Heart right ventricle (tissue), 16 donors: ENCODE results near the gene MRPS18C. TPM values are rescaled to one million over a fixed set of nuclear protein-coding genes. Genes with fewer than 3 reads are reported as not detected.

ENCODE experiments used
- ATAC-seq, 8 donors: fragments of 200-7000 bp; cut with Tn5 transposase; one replicate each; pipeline ENCODE4 v1.9.1; 2020; ENCODE audit warnings: mild to moderate bottlenecking in 8 of 8, moderate library complexity in 8 of 8, moderate number of reproducible peaks in 1 of 8
- DNase-seq, 2 donors: peaks; one replicate each; pipeline ENCODE4 v3.0.0-alpha.2; 2020
- H3K27ac ChIP-seq, 10 donors: fragments of 200-600 bp; sonication (generic) in 2 of 10; one replicate each; pipeline versions ENCODE4 v1.5.0 to v1.8.0; 2020 to 2022; ENCODE audit warnings: mild to moderate bottlenecking in 3 of 10
- H3K27me3 ChIP-seq, 7 donors: fragments of 200-600 bp; one replicate each; pipeline ENCODE4 v1.8.0; 2021 to 2022; ENCODE audit warnings: mild to moderate bottlenecking in 2 of 7
- H3K36me3 ChIP-seq, 9 donors: fragments of 200-600 bp; sonication (generic) in 1 of 9; one replicate each; pipeline versions ENCODE4 v1.5.0 to v1.8.0; 2020 to 2022; ENCODE audit warnings: mild to moderate bottlenecking in 2 of 9
- H3K4me1 ChIP-seq, 9 donors: fragments of 200-600 bp; sonication (generic) in 1 of 9; one replicate each; pipeline versions ENCODE4 v1.5.0 to v1.8.0; 2020 to 2022; ENCODE audit warnings: mild to moderate bottlenecking in 4 of 9
- H3K4me3 ChIP-seq, 10 donors: fragments of 200-600 bp; sonication (generic) in 2 of 10; one replicate each; pipeline versions ENCODE4 v1.5.0 to v1.8.0; 2020 to 2022; ENCODE audit warnings: mild to moderate bottlenecking in 7 of 10, moderate library complexity in 2 of 10
- H3K9me3 ChIP-seq, 11 donors: fragments of 200-600 bp in 10 of 11; sonication (generic) in 2 of 11; one replicate each; pipeline versions ENCODE4 v1.5.0 to v1.8.0; 2013 to 2022; ENCODE audit warnings: mild to moderate bottlenecking in 2 of 11, control low read depth in 1 of 11, moderate library complexity in 1 of 11
- WGBS, 2 donors: extraction: QIAGEN DNeasy Blood & Tissue Kit; methylation state at CpG; one replicate each; pipeline ENCODE4 v1.1.7; 2013; ENCODE audit warnings: inconsistent platforms in 1 of 2; 5-methylcytosine and 5-hydroxymethylcytosine counted together
- intact Hi-C, 10 donors: fragments of 100-400 bp; cut with DNase I; formaldehyde crosslinking; loops; one replicate each; pipeline versions ENCODE4 v1.11.1 to v1.14.2; 2022
- long read RNA-seq, 3 donors: library from polyadenylated mRNA; unstranded; transcript quantifications; one replicate each; pipeline ENCODE4 v2.0.0, GENCODE V29; 2020 to 2021
- polyA plus RNA-seq, 2 donors: library from polyadenylated mRNA; stranded (reverse); fragments of 200-250 nt; gene quantifications; one replicate each; pipeline ENCODE4 v1.2.3, GENCODE V29; 2013
- total RNA-seq, 10 donors: library from RNA; stranded (reverse); fragmentation: NEBNext Ultra II Directional in 3 of 10; extraction: Animal tissue kit (Norgen Biotek cat#: 25700) in 3 of 10; gene quantifications; one replicate each; pipeline versions ENCODE4 v1.2.1 to v1.2.4, GENCODE V29; 2021 to 2023
- TF ChIP-seq, protein P1 (sequence below), 9 donors: fragments of 200-600 bp; sonication (generic) in 2 of 9; IDR thresholded peaks; one replicate each; pipeline versions ENCODE4 v1.5.0 to v1.8.0; 2021 to 2022; ENCODE audit warnings: antibody characterized with exemption in 9 of 9, mild to moderate bottlenecking in 5 of 9, moderate library complexity in 1 of 9
- donor health status: Arrhythmogenic right ventricular cardiomyopathy.
- donor health status: ischemic (EF 13 %, LVEDD 7.1; RV severe dilation, severe dysfunction).
- donor health status: healthy with polysubstance abuse.
- donor health status: DM: no; HTN: yes; CAD: no.
- donor health status: DM: no; HTN: no; CAD: no.
- donor health status: ischemic (EF 25% LVEDD 6.9; RV normal size, moderate dysfunction).
- donor health status: ischemic (EF 25% LVEDD 5.7; RV mildly dilated, moderate dysfunction).
- donor health status: healthy.
- donor health status: DM: yes; HTN: yes; CAD: no.
- donor health status: Ischemic cardiomyopathy.
- donor health status: ischemic (EF 35%, LVEDD 5.7; RV mildly dilated, moderate dysfunction).
- donor health status: nonischemic (EF 11% LVEDD 7.7; RV severe dilation, severe dysfunction).
- donor health status: DM: yes; HTN: yes; CAD: no.
- donor health status: PGD.
- donor health status: ischemic (EF 29% LVEDD 5.4; RV normal size, mild dysfunction).
- donor health status: nonischemic (EF 23%, LVEDD 6.1; RV moderate dilation, normal function).

Gene MRPS18C
- total RNA-seq (10 to 100 TPM; 47.7 to 81.9 (median 58.2) TPM), polyA plus RNA-seq (10 to 100 TPM; 40.6 to 68.6 TPM)
- long read RNA-seq, donor 1, transcript MRPS18C-201 (6 exons, 1,643 nt), result major isoform, 15 of 18 reads
- long read RNA-seq, donor 1, partial matches to known transcripts, result 1 of 18 reads
- long read RNA-seq, donor 1, other reads (novel, unspliced or antisense), result 0 of 18 reads
- long read RNA-seq, donor 2, transcript MRPS18C-201 (6 exons, 1,643 nt), result major isoform, 33 of 36 reads
- long read RNA-seq, donor 2, partial matches to known transcripts, result 1 of 36 reads
- long read RNA-seq, donor 2, other reads (novel, unspliced or antisense), result 0 of 36 reads
- long read RNA-seq, donor 3, transcript MRPS18C-201 (6 exons, 1,643 nt), result major isoform, 8 of 18 reads
- long read RNA-seq, donor 3, partial matches to known transcripts, result 1 of 18 reads
- long read RNA-seq, donor 3, other reads (novel, unspliced or antisense), result 4 of 18 reads

DNA sequence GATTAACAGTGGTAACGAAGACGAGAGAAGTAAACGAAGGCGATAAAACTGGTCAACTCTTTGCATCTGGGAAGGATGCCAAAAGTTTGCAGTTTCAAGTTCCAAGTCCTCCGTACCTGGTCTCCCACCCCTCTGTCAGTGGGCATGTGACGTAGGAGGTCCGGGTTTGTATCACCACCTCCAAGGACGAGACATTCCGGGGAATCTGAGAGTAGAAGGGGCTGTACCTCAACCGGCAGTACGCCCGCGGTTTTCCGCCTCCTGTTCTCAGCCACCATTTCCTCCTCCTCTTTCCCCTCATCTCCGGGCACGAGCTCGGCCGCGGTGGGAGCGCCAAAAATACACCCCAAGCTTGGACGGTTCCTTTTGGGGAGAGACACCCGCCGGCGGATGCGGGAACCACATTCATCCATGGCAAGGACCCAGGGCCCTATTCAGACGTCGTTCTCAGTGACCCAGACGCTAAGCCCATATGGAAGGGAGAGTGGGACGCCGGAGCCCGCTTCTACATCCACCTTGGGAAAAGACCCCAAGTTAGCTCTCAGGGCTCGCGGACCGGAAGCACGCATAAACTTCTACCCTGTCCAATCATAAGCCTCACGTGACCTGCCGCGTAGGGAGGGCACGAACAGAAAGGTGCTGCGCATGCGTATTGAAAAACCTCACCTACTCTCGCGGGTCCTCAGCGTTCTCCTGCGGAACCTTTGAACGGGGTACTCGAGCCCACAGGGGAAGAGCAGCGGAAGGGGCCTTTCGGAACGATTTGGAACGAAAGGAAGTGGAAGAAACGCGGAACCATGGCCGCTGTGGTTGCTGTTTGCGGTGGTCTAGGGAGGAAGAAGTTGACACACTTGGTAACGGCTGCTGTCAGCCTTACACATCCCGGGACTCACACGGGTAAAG lies at the start of gene MRPS18C, which contains the start of gene HELQ:
TSS of gene MRPS18C (plus strand) at position 778 of the 903 bp plus-strand sequence. CDS start at position 798, 20 bp downstream.
TSS of gene HELQ (minus strand) at position 543 of the 903 bp plus-strand sequence. CDS start at position 413, 130 bp downstream.
- TF ChIP-seq, protein P1, sequence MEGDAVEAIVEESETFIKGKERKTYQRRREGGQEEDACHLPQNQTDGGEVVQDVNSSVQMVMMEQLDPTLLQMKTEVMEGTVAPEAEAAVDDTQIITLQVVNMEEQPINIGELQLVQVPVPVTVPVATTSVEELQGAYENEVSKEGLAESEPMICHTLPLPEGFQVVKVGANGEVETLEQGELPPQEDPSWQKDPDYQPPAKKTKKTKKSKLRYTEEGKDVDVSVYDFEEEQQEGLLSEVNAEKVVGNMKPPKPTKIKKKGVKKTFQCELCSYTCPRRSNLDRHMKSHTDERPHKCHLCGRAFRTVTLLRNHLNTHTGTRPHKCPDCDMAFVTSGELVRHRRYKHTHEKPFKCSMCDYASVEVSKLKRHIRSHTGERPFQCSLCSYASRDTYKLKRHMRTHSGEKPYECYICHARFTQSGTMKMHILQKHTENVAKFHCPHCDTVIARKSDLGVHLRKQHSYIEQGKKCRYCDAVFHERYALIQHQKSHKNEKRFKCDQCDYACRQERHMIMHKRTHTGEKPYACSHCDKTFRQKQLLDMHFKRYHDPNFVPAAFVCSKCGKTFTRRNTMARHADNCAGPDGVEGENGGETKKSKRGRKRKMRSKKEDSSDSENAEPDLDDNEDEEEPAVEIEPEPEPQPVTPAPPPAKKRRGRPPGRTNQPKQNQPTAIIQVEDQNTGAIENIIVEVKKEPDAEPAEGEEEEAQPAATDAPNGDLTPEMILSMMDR (IDR thresholded peaks at IDR 0.05), result peak in 4 of 9 donors; percentile 18 to 44 (median 31)
- peak within 1 kb of the TSS; percentile 65 to 89 (median 78) for H3K4me3 ChIP-seq
- peak within 1 kb of the TSS; percentile 91 to 99 (median 96) for H3K27ac ChIP-seq
- peak; percentile 90 to 98 for DNase-seq
- WGBS, 2 donors, result 0 to 1% methylated on average over 58 of the region's 58 CpGs
- H3K36me3 ChIP-seq, result peaks cover 0 to 70% (median 20%) of the 10 kb centered on the region in 9 donors
- intact Hi-C loops, result loop anchor here in 4 of 10 donors (10.0 kb wide), 2 partner anchors 171 to 421 kb away; partner anchors contain the start of genes COQ2 (in 3 of the 4) and COPS4 (in 1 of the 4)
- no peaks in the 10 kb centered on the region for H3K9me3 ChIP-seq
- no peaks in the 10 kb centered on the region for H3K27me3 ChIP-seq
- peak; percentile 99 to 100 (median 100) for ATAC-seq
- H3K4me1 ChIP-seq, result peaks cover 0 to 33% (median 24%) of the 10 kb centered on the region in 9 donors

GRCh38 chr4:83408908-83409307 lies 47.0 kb upstream of the MRPS18C start:
- TF ChIP-seq, protein P1 (IDR thresholded peaks at IDR 0.05), result no peak
- peaks cover 0 to 78% (median 29%) of the 10 kb centered on the region in 9 donors for H3K36me3 ChIP-seq
- no peaks in the 10 kb centered on the region for H3K27me3 ChIP-seq
- ATAC-seq, result no peak
- WGBS, 2 donors, result 94 to 100% methylated on average over 1 of the region's 1 CpG
- no peak overlapping the region for H3K4me3 ChIP-seq
- H3K27ac ChIP-seq, result no peak overlapping the region
- H3K9me3 ChIP-seq, result no peaks in the 10 kb centered on the region
- DNase-seq, result no peak
- no peaks in the 10 kb centered on the region for H3K4me1 ChIP-seq
- intact Hi-C loops, result no loop called here

GRCh38 chr4:83413676-83414075 lies 42.2 kb upstream of the MRPS18C start:
- H3K4me1 ChIP-seq, result no peaks in the 10 kb centered on the region
- intact Hi-C loops, result no loop called here
- H3K27ac ChIP-seq, result no peak overlapping the region
- H3K36me3 ChIP-seq, result peaks cover 0 to 99% (median 32%) of the 10 kb centered on the region in 9 donors
- TF ChIP-seq, protein P1 (IDR thresholded peaks at IDR 0.05), result no peak
- WGBS, 2 donors, result 98% methylated on average over 2 of the region's 2 CpGs
- H3K27me3 ChIP-seq, result no peaks in the 10 kb centered on the region
- no peak overlapping the region for H3K4me3 ChIP-seq
- DNase-seq (no peak), ATAC-seq (no peak)
- no peaks in the 10 kb centered on the region for H3K9me3 ChIP-seq

DNA sequence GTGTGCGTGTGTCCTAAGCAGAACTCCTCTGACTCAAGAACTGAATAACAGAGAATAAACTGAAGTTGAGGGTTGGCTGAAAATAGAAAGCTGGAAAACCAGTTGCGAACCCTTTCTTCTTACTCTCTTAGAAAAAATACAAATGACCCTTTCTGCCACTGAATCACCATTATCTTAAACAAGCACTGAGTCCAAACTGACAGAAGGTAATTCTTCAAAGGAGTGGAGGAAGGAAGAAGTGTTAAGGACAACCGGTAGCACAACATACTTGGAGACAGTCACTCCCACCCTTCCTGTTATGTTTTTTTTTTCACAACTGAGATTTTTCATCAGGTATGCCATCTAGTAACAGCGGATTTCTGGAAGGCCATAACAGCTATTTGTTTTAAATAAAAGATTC lies 38.3 kb upstream of the MRPS18C start:
- no peaks in the 10 kb centered on the region for H3K4me1 ChIP-seq
- TF ChIP-seq, protein P1 (IDR thresholded peaks at IDR 0.05), result no peak
- H3K4me3 ChIP-seq, result no peak overlapping the region
- DNase-seq (no peak), ATAC-seq (no peak)
- no peaks in the 10 kb centered on the region for H3K27me3 ChIP-seq
- WGBS, 2 donors, result 86 to 89% methylated on average over 4 of the region's 4 CpGs
- intact Hi-C loops, result no loop called here
- H3K36me3 ChIP-seq, result peaks cover 0 to 100% (median 51%) of the 10 kb centered on the region in 9 donors
- H3K27ac ChIP-seq, result no peak overlapping the region
- H3K9me3 ChIP-seq, result no peaks in the 10 kb centered on the region
